ENCODE data around the gene POU3F3.

POU3F3 gene

GRCh38 chr2:104866122-104866864, 12.4 kb downstream of the POU3F3 start:
- H3K36me3 ChIP-seq (ENCODE audit: control insufficient read depth in 2 of 2, insufficient read depth in 1 of 2, low read length in 2 of 2) = no peaks in the 10 kb centered on the region
- no peak for TF ChIP-seq ZNF350 (tag by site-specific recombination; IDR thresholded peaks at IDR 0.05)
- TF ChIP-seq SALL2 (tag by site-specific recombination; IDR thresholded peaks at IDR 0.05; ENCODE audit: borderline replicate concordance) = no peak
- no peak for TF ChIP-seq ZNF626 (tag by site-specific recombination; IDR thresholded peaks at IDR 0.05)
- no peak for TF ChIP-seq ZFHX2 (tag by site-specific recombination; conservative IDR thresholded peaks at IDR 0.05)
- no peak for TF ChIP-seq ZNF280C (tag by site-specific recombination; IDR thresholded peaks at IDR 0.05)
- no peak for TF ChIP-seq ZNF776 (tag by site-specific recombination; IDR thresholded peaks at IDR 0.05; ENCODE audit: borderline replicate concordance)
- TF ChIP-seq ZNF114 (tag by site-specific recombination; IDR thresholded peaks at IDR 0.05) = no peak
- TF ChIP-seq ZNF132 (tag by site-specific recombination; IDR thresholded peaks at IDR 0.05; ENCODE audit: borderline replicate concordance) = no peak
- no peak for TF ChIP-seq ZBTB7A (tag by site-specific recombination; IDR thresholded peaks at IDR 0.05; ENCODE audit: low read depth)
- no peak for TF ChIP-seq GLI2 (tag by site-specific recombination; IDR thresholded peaks at IDR 0.05; ENCODE audit: borderline replicate concordance, low read depth)
- no peak for TF ChIP-seq ZBTB8A (tag by site-specific recombination; IDR thresholded peaks at IDR 0.05)
- no peak for TF ChIP-seq ZNF658 (tag by site-specific recombination; IDR thresholded peaks at IDR 0.05)
- no peak for TF ChIP-seq ZNF521 (tag by site-specific recombination; IDR thresholded peaks at IDR 0.05)
- TF ChIP-seq ZBTB26 (tag by site-specific recombination; optimal IDR thresholded peaks at IDR 0.05) = no peak
- no peaks in the 10 kb centered on the region for H3K9me3 ChIP-seq (ENCODE audit: control insufficient read depth, insufficient read depth, low read depth, low read length)
- H3K27ac ChIP-seq (ENCODE audit: extremely low read depth, low read depth, low read length) = no peak overlapping the region
- ChIA-PET POLR2A (no interaction called here), CTCF (interaction anchor here (0.6 to 2.7 kb wide), 2 partner anchors 16 to 1717 kb away, joined by 3 to 7 read pairs; no protein-coding TSS in a partner anchor)
- no peaks in the 10 kb centered on the region for H3K4me1 ChIP-seq (ENCODE audit: control insufficient read depth, insufficient read depth, low read length)
- H3K4me3 ChIP-seq (ENCODE audit: low read depth, low read length) = no peak overlapping the region

GRCh38 chr2:104866883-104867812, 13.2 kb downstream of the POU3F3 start:
- Histone ChIP-seq H3K36me3 (ENCODE audit: control insufficient read depth in 2 of 2, insufficient read depth in 1 of 2, low read length in 2 of 2) (no peaks in the 10 kb centered on the region), H3K27ac (ENCODE audit: extremely low read depth, low read depth, low read length) (no peak overlapping the region), H3K4me1 (ENCODE audit: control insufficient read depth, insufficient read depth, low read length) (peaks cover 4% of the 10 kb centered on the region; the same call in 1 of the 2 replicates), H3K4me3 (ENCODE audit: low read depth, low read length) (no peak overlapping the region), H3K9me3 (ENCODE audit: control insufficient read depth, insufficient read depth, low read depth, low read length) (no peaks in the 10 kb centered on the region)
- ChIA-PET CTCF (interaction anchor here (2.7 kb wide), 1 partner anchor 17 kb away, joined by 7 read pairs; no protein-coding TSS in a partner anchor), POLR2A (no interaction called here)
- TF ChIP-seq PRDM10 (tag by site-specific recombination; IDR thresholded peaks at IDR 0.05) (no peak), ZBTB11 (tag by site-specific recombination; conservative IDR thresholded peaks at IDR 0.05; ENCODE audit: low read depth) (no peak)

Measured in HEK293 (cell line).